HG03135 (cell line): ENCODE data around the gene LRBA.
A peak's percentile ranks its signal among the peaks of the same experiment; 100 is the strongest.
"Not testable (repeated sequence)": the region's sequence is repeated elsewhere in the genome, so short reads cannot be mapped to it uniquely, and the experiment has no call there.

Experiments used
- ATAC-seq: cut with Tn5 transposase; IDR thresholded peaks from one replicate; pipeline ENCODE4 v1.9.1; 2021; ENCODE audit warnings: mild to moderate bottlenecking, moderate library complexity; ENCODE audit not compliant: unreplicated experiment

The LRBA gene

GRCh38 chr4:151014521-151015458 is at the start of gene LRBA:
Gene LRBA (minus strand): TSS chr4:151015284. CDS start chr4:151014642, 642 bp downstream.
- peak; percentile 61 for ATAC-seq

- ATAC-seq: not testable (repeated sequence)
These were observed 48.1 kb upstream of the LRBA start for GRCh38 chr4:151063143-151063542.

GRCh38 chr4:151055539-151055938 is 40.5 kb upstream of the LRBA start:
- ATAC-seq: no peak

- ATAC-seq: no peak
These were observed 37.7 kb upstream of the LRBA start for GRCh38 chr4:151052785-151053184.

GRCh38 chr4:151049430-151049884 is 34.4 kb upstream of the LRBA start:
- no peak for ATAC-seq

GRCh38 chr4:151048913-151049312 is 33.8 kb upstream of the LRBA start:
- no peak for ATAC-seq

- ATAC-seq: no peak
These were observed 31.5 kb upstream of the LRBA start for GRCh38 chr4:151046609-151047008.

GRCh38 chr4:151045907-151046306 is 30.8 kb upstream of the LRBA start:
- ATAC-seq: no peak

GRCh38 chr4:151043803-151044515 is 28.9 kb upstream of the LRBA start:
- ATAC-seq: no peak

GRCh38 chr4:151039733-151040132 is 24.6 kb upstream of the LRBA start:
- ATAC-seq: no peak

- ATAC-seq: no peak
These were observed 23.5 kb upstream of the LRBA start for GRCh38 chr4:151038452-151039157.

- ATAC-seq: no peak
These were observed 20.8 kb upstream of the LRBA start for GRCh38 chr4:151035911-151036310.

GRCh38 chr4:151035328-151035727 is 20.2 kb upstream of the LRBA start:
- no peak for ATAC-seq

GRCh38 chr4:151034829-151035228 is 19.7 kb upstream of the LRBA start:
- no peak for ATAC-seq

GRCh38 chr4:151031831-151032605 is 16.9 kb upstream of the LRBA start:
- ATAC-seq: peak; percentile 53

GRCh38 chr4:151029537-151029936 is 14.5 kb upstream of the LRBA start:
- ATAC-seq: no peak

- not testable (repeated sequence) for ATAC-seq
These were observed 13.9 kb upstream of the LRBA start for GRCh38 chr4:151029006-151029405.

- ATAC-seq: no peak
These were observed 10.7 kb upstream of the LRBA start for GRCh38 chr4:151025759-151026158.

- ATAC-seq: no peak
These were observed 7.5 kb upstream of the LRBA start for GRCh38 chr4:151022586-151022985.

- ATAC-seq: no peak
These were observed 6.7 kb upstream of the LRBA start for GRCh38 chr4:151021637-151022334.
